ENCODE data around the gene LRP3.
"Not testable (repeated sequence)": the region's sequence is repeated elsewhere in the genome, so short reads cannot be mapped to it uniquely, and the experiment has no call there.

The LRP3 gene

GRCh38 chr19:33189453-33189852 lies 4.7 kb upstream of the LRP3 start:
- DNase-seq = no peak
- no peaks in the 10 kb centered on the region for H3K36me3 Mint-ChIP-seq
- H3K27ac Mint-ChIP-seq = no peak overlapping the region
- H3K9me3 Mint-ChIP-seq = no peaks in the 10 kb centered on the region
- peaks cover 53% of the 10 kb centered on the region for H3K27me3 Mint-ChIP-seq
- H3K4me1 Mint-ChIP-seq = peaks cover 12% of the 10 kb centered on the region
- H3K4me3 Mint-ChIP-seq = no peak overlapping the region
- CTCF ChIA-PET = no interaction called here

GRCh38 chr19:33191092-33191491 lies 3.0 kb upstream of the LRP3 start:
- Mint-ChIP-seq H3K27me3 (peaks cover 64% of the 10 kb centered on the region), H3K4me1 (peaks cover 12% of the 10 kb centered on the region)
- H3K27ac Mint-ChIP-seq, H3K4me3 Mint-ChIP-seq, H3K9me3 Mint-ChIP-seq, H3K36me3 Mint-ChIP-seq, DNase-seq: not testable (repeated sequence)
- CTCF ChIA-PET = interaction anchor here (1.6 kb wide), 1 partner anchor 47 kb away, joined by 6 read pairs; no protein-coding TSS in a partner anchor

GRCh38 chr19:33191501-33191900 lies 2.6 kb upstream of the LRP3 start:
- Mint-ChIP-seq H3K9me3 (no peaks in the 10 kb centered on the region), H3K4me1 (peaks cover 9% of the 10 kb centered on the region), H3K27ac (no peak overlapping the region), H3K36me3 (no peaks in the 10 kb centered on the region), H3K4me3 (no peak overlapping the region), H3K27me3 (peaks cover 64% of the 10 kb centered on the region)
- no peak for DNase-seq
- CTCF ChIA-PET = interaction anchor here (1.6 kb wide), 1 partner anchor 47 kb away, joined by 6 read pairs; no protein-coding TSS in a partner anchor

GRCh38 chr19:33192010-33192409 lies 2.1 kb upstream of the LRP3 start:
- no peaks in the 10 kb centered on the region for H3K36me3 Mint-ChIP-seq
- peaks cover 68% of the 10 kb centered on the region for H3K27me3 Mint-ChIP-seq
- H3K4me1 Mint-ChIP-seq = peaks cover 4% of the 10 kb centered on the region
- no peaks in the 10 kb centered on the region for H3K9me3 Mint-ChIP-seq
- H3K27ac Mint-ChIP-seq = no peak overlapping the region
- CTCF ChIA-PET = interaction anchor here (1.6 kb wide), 1 partner anchor 48 kb away, joined by 6 read pairs; no protein-coding TSS in a partner anchor
- no peak for DNase-seq
- H3K4me3 Mint-ChIP-seq = no peak overlapping the region

- no peaks in the 10 kb centered on the region for H3K36me3 Mint-ChIP-seq
- DNase-seq = no peak
- peaks cover 3% of the 10 kb centered on the region for H3K4me1 Mint-ChIP-seq
- no peak overlapping the region for H3K27ac Mint-ChIP-seq
- H3K9me3 Mint-ChIP-seq = no peaks in the 10 kb centered on the region
- CTCF ChIA-PET = no interaction called here
- peak overlapping the region; percentile 43 for H3K4me3 Mint-ChIP-seq
- H3K27me3 Mint-ChIP-seq = peaks cover 77% of the 10 kb centered on the region
Measured at GRCh38 chr19:33193269-33193864, 763 bp upstream of the LRP3 start.

- H3K4me1 Mint-ChIP-seq = peaks cover 3% of the 10 kb centered on the region
- H3K4me3 Mint-ChIP-seq = no peak overlapping the region
- peaks cover 78% of the 10 kb centered on the region for H3K27me3 Mint-ChIP-seq
- no peak overlapping the region for H3K27ac Mint-ChIP-seq
- no peaks in the 10 kb centered on the region for H3K9me3 Mint-ChIP-seq
- CTCF ChIA-PET = no interaction called here
- DNase-seq = no peak
- H3K36me3 Mint-ChIP-seq = no peaks in the 10 kb centered on the region
Measured at GRCh38 chr19:33194532-33194885, 379 bp downstream of the LRP3 start.

GRCh38 chr19:33194886-33195644 lies 935 bp downstream of the LRP3 start:
- CTCF ChIA-PET = interaction anchor here (2.3 kb wide), 1 partner anchor 10 kb away, joined by 9 read pairs; no protein-coding TSS in a partner anchor
- peaks cover 73% of the 10 kb centered on the region for H3K27me3 Mint-ChIP-seq
- H3K4me1 Mint-ChIP-seq = peaks cover 3% of the 10 kb centered on the region
- H3K27ac Mint-ChIP-seq = no peak overlapping the region
- no peaks in the 10 kb centered on the region for H3K36me3 Mint-ChIP-seq
- DNase-seq = no peak
- H3K9me3 Mint-ChIP-seq = no peaks in the 10 kb centered on the region
- H3K4me3 Mint-ChIP-seq = no peak overlapping the region

- H3K27me3 Mint-ChIP-seq = peaks cover 69% of the 10 kb centered on the region
Measured at GRCh38 chr19:33195645-33196347, 1.7 kb downstream of the LRP3 start.

GRCh38 chr19:33196446-33197193 lies 2.5 kb downstream of the LRP3 start:
- CTCF ChIA-PET = interaction anchor here (1.0 to 2.3 kb wide), 3 partner anchors 10 to 228 kb away, joined by 4 to 9 read pairs (median 5); no protein-coding TSS in a partner anchor
- no peak for DNase-seq
- H3K9me3 Mint-ChIP-seq = no peaks in the 10 kb centered on the region
- peaks cover 3% of the 10 kb centered on the region for H3K4me1 Mint-ChIP-seq
- no peaks in the 10 kb centered on the region for H3K36me3 Mint-ChIP-seq
- H3K27me3 Mint-ChIP-seq = peaks cover 61% of the 10 kb centered on the region
- no peak overlapping the region for H3K27ac Mint-ChIP-seq
- H3K4me3 Mint-ChIP-seq = no peak overlapping the region

More at GRCh38 chr19:33195645-33196347, 1.7 kb downstream of the LRP3 start:
- no peak for DNase-seq
- Mint-ChIP-seq H3K27ac (no peak overlapping the region), H3K9me3 (no peaks in the 10 kb centered on the region), H3K4me1 (peaks cover 3% of the 10 kb centered on the region), H3K4me3 (no peak overlapping the region), H3K36me3 (no peaks in the 10 kb centered on the region)
- CTCF ChIA-PET = interaction anchor here (2.3 kb wide), 1 partner anchor 11 kb away, joined by 9 read pairs; no protein-coding TSS in a partner anchor

- peaks cover 51% of the 10 kb centered on the region for H3K27me3 Mint-ChIP-seq
- H3K36me3 Mint-ChIP-seq = no peaks in the 10 kb centered on the region
- no peaks in the 10 kb centered on the region for H3K9me3 Mint-ChIP-seq
- DNase-seq = no peak
- CTCF ChIA-PET = interaction anchor here (1.0 to 1.6 kb wide), 4 partner anchors 11 to 899 kb away, joined by 3 to 7 read pairs (median 4); no protein-coding TSS in a partner anchor
- H3K4me3 Mint-ChIP-seq = no peak overlapping the region
- peaks cover 3% of the 10 kb centered on the region for H3K4me1 Mint-ChIP-seq
- H3K27ac Mint-ChIP-seq = no peak overlapping the region
Measured at GRCh38 chr19:33197591-33198000, 3.5 kb downstream of the LRP3 start.

- Mint-ChIP-seq H3K4me3 (no peak overlapping the region), H3K27ac (no peak overlapping the region), H3K4me1 (peaks cover 3% of the 10 kb centered on the region), H3K36me3 (no peaks in the 10 kb centered on the region), H3K9me3 (no peaks in the 10 kb centered on the region), H3K27me3 (peaks cover 46% of the 10 kb centered on the region)
- CTCF ChIA-PET = interaction anchor here (1.0 to 1.6 kb wide), 2 partner anchors 14 to 898 kb away, joined by 3 to 7 read pairs; no protein-coding TSS in a partner anchor
- no peak for DNase-seq
Measured at GRCh38 chr19:33198169-33198568, 4.0 kb downstream of the LRP3 start.

GRCh38 chr19:33199441-33200265 lies 5.5 kb downstream of the LRP3 start:
- no peak overlapping the region for H3K27ac Mint-ChIP-seq
- CTCF ChIA-PET = no interaction called here
- peaks cover 38% of the 10 kb centered on the region for H3K27me3 Mint-ChIP-seq
- no peaks in the 10 kb centered on the region for H3K4me1 Mint-ChIP-seq
- no peak overlapping the region for H3K4me3 Mint-ChIP-seq
- H3K36me3 Mint-ChIP-seq = no peaks in the 10 kb centered on the region
- no peaks in the 10 kb centered on the region for H3K9me3 Mint-ChIP-seq
- no peak for DNase-seq

GRCh38 chr19:33201473-33201872 lies 7.3 kb downstream of the LRP3 start:
- Mint-ChIP-seq H3K27ac (no peak overlapping the region), H3K9me3 (no peaks in the 10 kb centered on the region), H3K27me3 (peaks cover 21% of the 10 kb centered on the region), H3K4me3 (no peak overlapping the region), H3K36me3 (no peaks in the 10 kb centered on the region), H3K4me1 (no peaks in the 10 kb centered on the region)
- DNase-seq = no peak
- CTCF ChIA-PET = interaction anchor here (1.0 kb wide), 1 partner anchor 17 kb away, joined by 4 read pairs; no protein-coding TSS in a partner anchor
